HG02623 (cell line): ENCODE results near the gene VPS11.

ENCODE experiments used
- ATAC-seq: cut with Tn5 transposase; IDR thresholded peaks from one replicate; pipeline ENCODE4 v1.9.1; 2021; ENCODE audit warnings: moderate library complexity; ENCODE audit not compliant: unreplicated experiment

VPS11 gene

DNA sequence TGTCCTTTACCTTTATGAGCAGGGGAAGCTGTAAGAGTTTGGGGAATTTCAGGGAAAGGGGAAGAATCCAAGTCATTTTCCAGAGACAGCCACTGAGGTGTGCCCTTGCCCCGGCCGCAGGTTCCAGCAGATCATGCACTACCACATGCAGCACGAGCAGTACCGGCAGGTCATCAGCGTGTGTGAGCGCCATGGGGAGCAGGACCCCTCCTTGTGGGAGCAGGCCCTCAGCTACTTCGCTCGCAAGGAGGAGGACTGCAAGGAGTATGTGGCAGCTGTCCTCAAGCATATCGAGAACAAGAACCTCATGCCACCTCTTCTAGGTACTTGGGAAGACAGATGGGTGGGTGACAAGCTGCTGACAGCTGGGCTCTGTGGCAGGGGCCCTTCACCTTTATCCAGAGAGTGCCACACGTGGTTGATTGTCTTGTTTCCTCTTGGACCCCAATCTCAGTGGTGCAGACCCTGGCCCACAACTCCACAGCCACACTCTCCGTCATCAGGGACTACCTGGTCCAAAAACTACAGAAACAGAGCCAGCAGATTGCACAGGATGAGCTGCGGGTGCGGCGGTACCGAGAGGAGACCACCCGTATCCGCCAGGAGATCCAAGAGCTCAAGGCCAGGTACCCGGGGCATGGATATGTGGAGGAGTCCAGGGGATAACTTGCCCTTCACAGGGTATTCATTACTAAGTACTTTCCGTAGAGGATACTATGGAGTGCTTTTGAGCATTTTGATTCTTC lies 11.2 kb downstream of the VPS11 start:
- ATAC-seq, result no peak

DNA sequence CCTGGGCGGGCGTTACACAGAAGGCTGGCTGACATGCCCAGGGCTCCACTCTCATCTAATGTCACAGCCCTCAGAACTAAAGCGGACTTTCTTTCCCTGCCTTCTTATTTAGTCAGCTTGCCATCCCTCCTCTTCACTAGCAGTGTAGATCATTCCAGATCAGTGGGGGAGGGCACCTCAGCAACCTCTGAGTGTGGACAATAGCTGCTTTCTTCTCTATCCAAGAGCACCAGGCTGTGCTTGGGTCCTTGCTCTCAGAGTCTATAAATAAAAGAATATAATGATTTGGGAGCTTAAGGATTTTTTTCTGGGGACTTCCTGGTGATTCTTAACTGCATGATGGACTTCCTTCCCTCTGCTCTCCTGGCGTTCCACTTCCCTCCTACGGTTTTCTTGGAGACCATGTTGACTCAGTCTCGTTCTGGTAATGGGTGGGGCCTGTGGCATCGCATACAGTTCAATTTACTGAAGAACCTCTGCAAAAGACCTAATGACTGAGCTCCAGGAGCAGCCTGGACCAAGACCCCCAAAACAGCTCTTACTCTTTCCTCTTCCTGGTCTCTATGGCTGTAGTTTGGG lies 14.2 kb downstream of the VPS11 start:
- ATAC-seq, result no peak

DNA sequence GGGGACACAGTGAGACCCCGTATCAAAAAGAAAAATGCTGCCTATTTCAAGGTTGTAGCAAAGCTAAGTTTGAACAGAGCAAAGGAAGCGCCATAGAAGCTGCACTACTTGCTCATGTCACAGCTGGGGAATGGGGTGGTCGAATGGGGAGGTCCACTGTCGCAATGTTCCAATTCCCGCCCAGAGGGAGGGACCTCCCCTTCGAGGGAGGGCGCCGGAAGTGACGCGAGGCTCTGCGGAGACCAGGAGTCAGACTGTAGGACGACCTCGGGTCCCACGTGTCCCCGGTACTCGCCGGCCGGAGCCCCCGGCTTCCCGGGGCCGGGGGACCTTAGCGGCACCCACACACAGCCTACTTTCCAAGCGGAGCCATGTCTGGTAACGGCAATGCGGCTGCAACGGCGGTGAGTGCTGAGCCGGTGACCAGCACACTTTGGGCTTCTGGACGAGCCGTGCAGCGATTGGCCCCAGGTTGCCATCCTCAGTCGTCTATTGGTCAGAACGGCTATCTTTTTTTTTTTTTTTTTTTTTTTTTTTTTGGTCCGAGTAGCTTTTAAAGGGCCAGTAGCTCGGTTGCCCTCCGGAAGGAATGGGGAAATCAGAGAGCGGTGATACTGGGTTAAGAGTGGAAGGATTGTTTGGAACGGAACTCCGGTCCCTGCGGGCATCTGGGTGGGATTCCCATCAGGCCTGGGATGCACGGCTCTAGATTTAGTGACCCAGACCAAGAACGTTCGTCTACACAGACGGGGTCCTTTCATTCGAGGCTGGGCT lies 17.2 kb downstream of the VPS11 start, which contains the start of gene HMBS:
Gene HMBS (plus strand): TSS at position 219 of the 774 bp plus-strand sequence. CDS start 153 bp downstream, at position 372.
- peak; percentile 89 for ATAC-seq

DNA sequence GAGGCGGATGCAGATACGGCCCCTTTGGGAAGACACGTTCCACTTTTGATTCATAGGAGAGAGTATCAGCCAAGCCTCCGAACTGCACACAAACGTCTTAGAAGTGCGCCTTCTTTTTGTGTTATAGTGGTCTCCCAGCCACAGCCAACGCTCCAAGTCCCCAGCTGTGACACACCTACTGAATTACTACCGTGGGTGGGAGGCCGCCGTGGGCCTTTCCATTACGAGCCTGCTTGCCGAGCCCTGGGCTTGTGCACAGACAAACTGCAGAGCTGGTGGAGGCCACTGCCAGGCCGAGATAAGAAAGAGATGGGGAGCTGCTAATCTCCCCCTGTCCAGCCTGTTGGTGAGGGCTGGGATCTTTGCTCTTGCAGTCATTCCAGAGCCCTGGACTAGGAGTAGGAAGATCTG lies 17.8 kb downstream of the VPS11 start:
- peak; percentile 14 for ATAC-seq

GRCh38 chr11:119087123-119087522 lies 19.5 kb downstream of the VPS11 start:
- no peak for ATAC-seq

DNA sequence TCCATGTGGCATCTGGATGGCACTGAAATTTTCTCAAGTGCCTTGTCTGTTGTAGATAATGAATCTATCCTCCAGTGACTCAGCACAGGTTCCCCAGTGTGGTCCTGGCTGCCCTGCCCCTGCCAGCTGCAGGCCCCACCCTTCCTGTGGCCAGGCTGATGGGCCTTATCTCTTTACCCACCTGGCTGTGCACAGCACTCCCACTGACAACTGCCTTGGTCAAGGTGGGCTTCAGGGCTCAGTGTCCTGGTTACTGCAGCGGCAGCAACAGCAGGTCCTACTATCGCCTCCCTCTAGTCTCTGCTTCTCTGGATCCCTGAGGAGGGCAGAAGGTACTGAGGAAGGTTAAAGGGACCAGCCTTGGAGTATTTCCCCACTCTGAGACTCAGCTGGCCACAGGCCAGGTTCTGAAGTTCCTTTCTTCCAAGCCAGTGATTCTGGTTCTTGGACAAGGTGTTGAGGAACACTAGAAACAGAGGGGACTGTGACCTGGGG lies 20.2 kb downstream of the VPS11 start:
- ATAC-seq, result no peak

- ATAC-seq, result no peak
Observed at GRCh38 chr11:119088406-119088805, 20.8 kb downstream of the VPS11 start.

GRCh38 chr11:119089319-119089718 lies 21.7 kb downstream of the VPS11 start:
- ATAC-seq, result no peak

DNA sequence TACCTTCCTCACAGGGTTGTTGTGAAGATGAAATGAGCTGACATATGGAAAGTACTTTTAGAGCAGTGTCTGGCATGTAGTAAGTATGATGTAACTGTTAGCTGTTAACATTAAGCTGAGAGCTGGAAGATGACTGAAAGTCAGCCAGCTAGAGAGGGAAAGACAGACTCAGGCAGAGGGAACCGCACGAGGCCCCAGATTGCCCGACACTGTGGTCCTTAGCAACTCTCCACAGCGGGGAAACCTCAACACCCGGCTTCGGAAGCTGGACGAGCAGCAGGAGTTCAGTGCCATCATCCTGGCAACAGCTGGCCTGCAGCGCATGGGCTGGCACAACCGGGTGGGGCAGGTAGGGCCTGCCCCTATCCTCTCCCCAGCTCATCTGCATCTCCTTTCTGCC lies 23.6 kb downstream of the VPS11 start:
- no peak for ATAC-seq

DNA sequence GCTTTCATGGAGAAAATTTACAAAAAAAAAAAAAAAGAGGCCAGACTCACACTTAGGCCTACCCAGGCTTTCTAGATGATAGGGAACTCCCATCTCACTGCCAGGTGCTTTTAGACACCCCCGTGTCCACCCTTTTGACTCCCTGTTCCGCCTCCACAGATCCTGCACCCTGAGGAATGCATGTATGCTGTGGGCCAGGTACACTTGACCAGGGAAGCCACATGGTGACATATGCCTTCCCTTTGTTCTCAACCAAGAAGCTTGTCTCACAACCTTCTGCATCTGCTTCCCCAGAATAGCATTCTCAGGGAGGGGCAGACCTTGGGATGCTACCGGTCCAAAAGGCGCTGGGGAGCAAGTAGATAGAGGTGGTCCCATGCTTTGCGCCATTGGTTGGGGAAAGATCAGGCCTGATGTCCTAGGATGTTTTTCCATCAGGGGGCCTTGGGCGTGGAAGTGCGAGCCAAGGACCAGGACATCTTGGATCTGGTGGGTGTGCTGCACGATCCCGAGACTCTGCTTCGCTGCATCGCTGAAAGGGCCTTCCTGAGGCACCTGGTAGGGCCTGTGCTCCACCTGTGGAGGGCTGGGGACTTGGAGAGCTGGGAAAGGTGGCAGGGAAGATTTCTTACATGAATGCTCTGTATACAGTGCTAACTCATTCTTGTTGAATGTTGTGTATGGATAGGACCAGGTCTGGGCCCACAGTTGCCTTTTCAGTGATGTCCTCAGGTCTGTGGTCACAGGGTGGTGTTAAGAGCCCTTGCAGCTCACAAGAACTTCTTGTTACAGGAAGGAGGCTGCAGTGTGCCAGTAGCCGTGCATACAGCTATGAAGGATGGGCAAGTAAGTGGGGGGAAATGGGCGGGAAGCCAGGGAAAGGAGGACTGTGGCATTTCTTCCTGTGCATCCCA lies 24.6 kb downstream of the VPS11 start:
- ATAC-seq, result no peak

- ATAC-seq, result no peak
Observed at GRCh38 chr11:119092880-119093842, 25.5 kb downstream of the VPS11 start.

- peak; percentile 1 for ATAC-seq
Observed at GRCh38 chr11:119093942-119094815, 26.6 kb downstream of the VPS11 start.

DNA sequence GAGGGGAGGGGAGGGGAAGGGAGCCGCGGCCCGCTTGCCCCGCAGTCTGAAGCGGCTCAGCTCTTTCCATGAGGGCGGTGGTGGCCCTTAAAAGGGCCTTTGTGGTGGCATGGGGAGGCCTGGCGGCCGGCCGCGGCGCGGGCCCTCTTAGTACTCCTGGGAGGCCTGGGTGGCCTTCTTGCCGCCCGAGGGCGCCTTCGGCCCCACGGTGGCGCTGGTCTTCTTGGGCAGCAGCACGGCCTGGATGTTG lies 27.1 kb downstream of the VPS11 start:
- ATAC-seq, result peak; percentile 36

- peak; percentile 77 for ATAC-seq
Observed at GRCh38 chr11:119095066-119095880, 27.7 kb downstream of the VPS11 start.

GRCh38 chr11:119099711-119100110 lies 32.1 kb downstream of the VPS11 start:
- no peak for ATAC-seq

DNA sequence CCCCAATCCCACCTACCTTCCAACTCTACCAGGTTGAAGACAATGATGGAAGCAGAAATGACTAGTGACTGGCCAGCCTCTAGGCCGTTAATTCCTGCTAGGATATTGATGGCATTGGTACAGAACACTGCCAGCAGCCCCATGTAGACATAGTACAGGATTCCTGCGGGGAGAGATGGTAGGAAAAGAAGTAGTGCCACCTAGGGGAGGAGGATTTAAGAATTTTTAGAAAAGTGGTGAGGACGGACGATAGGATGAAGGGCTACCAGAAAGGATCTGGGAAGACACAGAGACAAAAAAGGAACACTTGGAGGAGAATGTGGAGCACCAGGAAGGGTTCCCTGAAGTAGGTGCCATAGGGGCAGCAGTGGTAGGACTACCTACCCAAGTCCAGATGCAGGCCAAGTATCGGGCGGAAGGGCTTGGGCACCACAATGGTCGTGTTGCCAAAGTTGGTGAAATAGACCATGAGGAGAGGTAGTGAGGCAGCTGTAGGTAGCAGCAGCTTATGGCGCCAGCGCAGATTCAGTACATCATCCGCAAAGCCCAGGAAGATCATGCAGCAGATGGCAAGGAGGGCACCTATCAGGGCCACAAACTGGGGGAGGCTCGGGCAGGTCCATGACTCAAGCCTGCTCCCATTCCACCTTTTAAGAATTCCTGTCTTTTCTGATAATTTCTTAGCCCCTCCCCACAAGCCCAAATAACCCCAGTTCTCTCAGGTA lies 32.8 kb downstream of the VPS11 start:
- ATAC-seq, result no peak
